KBM-7 (cell line): ENCODE measurements around the gene CDC42EP3.

ENCODE experiments used
- DNase-seq: peaks from one replicate; pipeline ENCODE4 v3.0.0-alpha.2; 2015
- in situ Hi-C: fragments of 300-500 bp; cut with MboI; formaldehyde crosslinking; loops from 2 replicates; pipeline ENCODE4 v1.14.3; 2020; ENCODE audit warnings: low sequenced_read_pairs, low pct_unique_long_range_greater_than_20kb, mixed read lengths

The CDC42EP3 gene

GRCh38 chr2:37625796-37626571, 45.5 kb downstream of the CDC42EP3 start:
- in situ Hi-C loops = no loop called here
- DNase-seq = no peak

- no peak for DNase-seq
- in situ Hi-C loops = no loop called here
These were observed 46.3 kb downstream of the CDC42EP3 start for GRCh38 chr2:37625156-37625555.

GRCh38 chr2:37623971-37624900, 47.2 kb downstream of the CDC42EP3 start:
- no peak for DNase-seq
- in situ Hi-C loops = no loop called here

- in situ Hi-C loops = no loop called here
- DNase-seq = no peak
These were observed 48.0 kb downstream of the CDC42EP3 start for GRCh38 chr2:37623406-37623805.

- in situ Hi-C loops = no loop called here
- DNase-seq = no peak
These were observed 48.9 kb downstream of the CDC42EP3 start for GRCh38 chr2:37622450-37623100.

- in situ Hi-C loops = no loop called here
- DNase-seq = no peak
These were observed 50.2 kb downstream of the CDC42EP3 start for GRCh38 chr2:37621199-37621598.

GRCh38 chr2:37619959-37620300, 51.5 kb downstream of the CDC42EP3 start:
- in situ Hi-C loops = no loop called here
- DNase-seq = no peak

GRCh38 chr2:37619230-37619958, 52.0 kb downstream of the CDC42EP3 start:
- DNase-seq = no peak
- in situ Hi-C loops = no loop called here

GRCh38 chr2:37618326-37618725, 53.1 kb downstream of the CDC42EP3 start:
- no peak for DNase-seq
- in situ Hi-C loops = no loop called here

GRCh38 chr2:37617119-37617892, 54.1 kb downstream of the CDC42EP3 start:
- in situ Hi-C loops = no loop called here
- no peak for DNase-seq

- in situ Hi-C loops = no loop called here
- no peak for DNase-seq
These were observed 54.8 kb downstream of the CDC42EP3 start for GRCh38 chr2:37616677-37617005.

GRCh38 chr2:37615804-37616676, 55.4 kb downstream of the CDC42EP3 start:
- in situ Hi-C loops = no loop called here
- no peak for DNase-seq

- DNase-seq = no peak
- in situ Hi-C loops = no loop called here
These were observed 57.2 kb downstream of the CDC42EP3 start for GRCh38 chr2:37614061-37614738.

- DNase-seq = no peak
- in situ Hi-C loops = no loop called here
These were observed 59.1 kb downstream of the CDC42EP3 start for GRCh38 chr2:37612382-37612781.

- in situ Hi-C loops = no loop called here
- no peak for DNase-seq
These were observed 60.7 kb downstream of the CDC42EP3 start for GRCh38 chr2:37610638-37611289.

GRCh38 chr2:37609782-37610181, 61.7 kb downstream of the CDC42EP3 start:
- DNase-seq = no peak
- in situ Hi-C loops = no loop called here

- DNase-seq = no peak
- in situ Hi-C loops = no loop called here
These were observed 66.7 kb downstream of the CDC42EP3 start for GRCh38 chr2:37604716-37605115.
